ENCODE data around the gene SEMA3C.

SEMA3C gene

DNA sequence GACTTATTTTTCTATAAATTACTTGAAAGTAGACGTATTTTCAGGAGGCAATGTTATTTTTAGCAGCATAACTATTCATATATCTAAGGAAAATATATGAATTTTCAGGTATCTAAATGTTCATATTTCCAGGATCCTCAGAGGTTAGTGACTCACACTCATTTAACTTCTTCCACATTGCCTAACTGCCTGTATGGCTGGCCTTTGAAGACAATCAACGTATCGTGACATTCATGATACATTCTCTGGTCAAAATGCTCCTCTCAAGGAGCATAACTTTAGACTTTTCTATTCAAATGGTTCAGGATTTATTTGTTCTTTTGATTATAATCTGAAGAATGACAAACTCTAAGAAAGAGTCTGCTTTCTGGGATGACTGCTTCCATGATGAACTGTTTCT lies 89.3 kb downstream of the SEMA3C start:
- in situ Hi-C loops (cut with HindIII; ENCODE audit: low sequenced_read_pairs), result no loop called here

DNA sequence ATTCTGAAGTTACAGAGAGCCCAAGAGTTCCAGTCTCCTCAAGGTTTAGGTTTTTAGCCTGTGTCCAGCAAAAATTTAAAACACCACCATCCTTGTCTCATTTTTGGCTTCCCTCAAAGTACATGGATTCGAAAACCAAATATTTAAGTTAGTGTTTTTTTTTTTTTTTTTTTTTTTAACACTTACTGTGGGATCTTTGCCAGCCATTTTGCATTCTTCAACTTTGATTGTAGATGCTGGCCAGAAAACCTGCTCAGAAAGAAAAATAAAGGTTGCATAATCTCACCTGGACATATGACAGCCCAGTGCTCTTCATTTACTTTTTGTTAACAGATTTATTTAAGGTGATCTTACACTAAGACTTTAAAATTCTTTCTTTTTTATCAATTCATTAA lies 91.6 kb downstream of the SEMA3C start:
- in situ Hi-C loops (cut with HindIII; ENCODE audit: low sequenced_read_pairs), result no loop called here

- in situ Hi-C loops (cut with HindIII; ENCODE audit: low sequenced_read_pairs), result no loop called here
Observed at GRCh38 chr7:80826520-80827238, 92.2 kb downstream of the SEMA3C start.

DNA sequence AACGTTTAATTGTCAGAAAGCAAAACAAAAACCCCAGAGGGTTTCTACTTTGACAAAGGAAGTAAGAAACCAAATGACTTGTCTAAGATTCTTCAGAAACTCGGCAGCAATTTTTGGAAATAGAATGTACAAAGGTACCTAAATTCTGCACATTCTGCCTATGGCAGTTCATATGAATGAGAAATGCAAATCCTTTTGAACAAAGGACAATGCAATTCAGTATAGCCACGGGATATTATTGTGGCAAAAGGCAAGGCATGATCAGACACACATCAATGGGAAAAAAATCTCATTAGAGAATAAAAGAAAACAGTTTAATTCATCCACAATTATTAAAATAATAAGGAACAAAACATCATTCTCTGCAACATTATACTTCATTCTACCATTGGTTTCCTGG lies 93.4 kb downstream of the SEMA3C start:
- in situ Hi-C loops (cut with HindIII; ENCODE audit: low sequenced_read_pairs), result no loop called here

GRCh38 chr7:80824253-80824652 lies 94.6 kb downstream of the SEMA3C start:
- in situ Hi-C loops (cut with HindIII; ENCODE audit: low sequenced_read_pairs), result no loop called here

- in situ Hi-C loops (cut with HindIII; ENCODE audit: low sequenced_read_pairs), result no loop called here
Observed at GRCh38 chr7:80823057-80823456, 95.8 kb downstream of the SEMA3C start.

GRCh38 chr7:80821771-80822319 lies 97.0 kb downstream of the SEMA3C start:
- in situ Hi-C loops (cut with HindIII; ENCODE audit: low sequenced_read_pairs), result no loop called here

- in situ Hi-C loops (cut with HindIII; ENCODE audit: low sequenced_read_pairs), result no loop called here
Observed at GRCh38 chr7:80819503-80819902, 99.3 kb downstream of the SEMA3C start.

DNA sequence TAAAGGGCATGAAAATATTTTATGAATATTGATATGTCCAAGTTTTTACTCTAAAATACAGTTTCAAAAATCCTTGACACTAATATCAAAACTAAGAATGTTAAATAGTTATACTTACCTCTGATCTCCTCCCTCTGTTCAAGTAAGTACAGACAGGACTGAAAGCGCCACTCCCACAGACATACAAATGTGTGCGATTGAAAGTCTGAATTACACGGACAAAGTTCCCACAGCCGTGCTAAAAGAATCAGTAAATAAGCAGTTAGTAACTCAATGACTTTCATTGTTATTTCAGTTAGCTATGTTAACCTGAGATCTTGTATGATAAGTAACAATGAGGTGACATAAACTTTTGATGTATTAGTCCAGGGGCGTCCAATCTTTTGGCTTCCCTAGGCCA lies 100.7 kb downstream of the SEMA3C start:
- in situ Hi-C loops (cut with HindIII; ENCODE audit: low sequenced_read_pairs), result no loop called here

- in situ Hi-C loops (cut with HindIII; ENCODE audit: low sequenced_read_pairs), result no loop called here
Observed at GRCh38 chr7:80816806-80817205, 102.0 kb downstream of the SEMA3C start.

DNA sequence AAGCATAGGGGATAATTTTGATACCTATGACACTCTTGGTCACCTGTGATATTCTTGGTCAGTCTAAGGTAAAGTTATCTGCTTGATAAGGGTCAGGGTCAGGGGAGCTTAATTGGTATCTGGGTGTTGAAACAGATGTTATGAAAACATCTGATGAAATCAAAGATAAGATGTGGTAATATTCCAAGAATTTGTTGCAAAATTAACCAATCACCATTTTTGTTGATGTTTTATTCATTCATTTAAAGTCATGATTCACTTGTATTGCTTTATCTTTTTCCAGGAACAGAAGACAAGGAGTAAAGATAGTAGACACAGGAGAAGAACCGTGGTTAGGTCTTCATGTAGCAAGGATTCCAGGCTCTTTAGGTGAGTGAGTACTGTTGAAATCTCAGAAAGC lies 103.1 kb downstream of the SEMA3C start:
- in situ Hi-C loops (cut with HindIII; ENCODE audit: low sequenced_read_pairs), result no loop called here

- in situ Hi-C loops (cut with HindIII; ENCODE audit: low sequenced_read_pairs), result no loop called here
Observed at GRCh38 chr7:80809545-80809944, 109.3 kb downstream of the SEMA3C start.

- in situ Hi-C loops (cut with HindIII; ENCODE audit: low sequenced_read_pairs), result no loop called here
Observed at GRCh38 chr7:80807166-80807900, 111.5 kb downstream of the SEMA3C start.

- in situ Hi-C loops (cut with HindIII; ENCODE audit: low sequenced_read_pairs), result no loop called here
Observed at GRCh38 chr7:80806663-80807062, 112.2 kb downstream of the SEMA3C start.

GRCh38 chr7:80804589-80804988 lies 114.3 kb downstream of the SEMA3C start:
- in situ Hi-C loops (cut with HindIII; ENCODE audit: low sequenced_read_pairs), result no loop called here

GRCh38 chr7:80802527-80802926 lies 116.3 kb downstream of the SEMA3C start:
- in situ Hi-C loops (cut with HindIII; ENCODE audit: low sequenced_read_pairs), result no loop called here

DNA sequence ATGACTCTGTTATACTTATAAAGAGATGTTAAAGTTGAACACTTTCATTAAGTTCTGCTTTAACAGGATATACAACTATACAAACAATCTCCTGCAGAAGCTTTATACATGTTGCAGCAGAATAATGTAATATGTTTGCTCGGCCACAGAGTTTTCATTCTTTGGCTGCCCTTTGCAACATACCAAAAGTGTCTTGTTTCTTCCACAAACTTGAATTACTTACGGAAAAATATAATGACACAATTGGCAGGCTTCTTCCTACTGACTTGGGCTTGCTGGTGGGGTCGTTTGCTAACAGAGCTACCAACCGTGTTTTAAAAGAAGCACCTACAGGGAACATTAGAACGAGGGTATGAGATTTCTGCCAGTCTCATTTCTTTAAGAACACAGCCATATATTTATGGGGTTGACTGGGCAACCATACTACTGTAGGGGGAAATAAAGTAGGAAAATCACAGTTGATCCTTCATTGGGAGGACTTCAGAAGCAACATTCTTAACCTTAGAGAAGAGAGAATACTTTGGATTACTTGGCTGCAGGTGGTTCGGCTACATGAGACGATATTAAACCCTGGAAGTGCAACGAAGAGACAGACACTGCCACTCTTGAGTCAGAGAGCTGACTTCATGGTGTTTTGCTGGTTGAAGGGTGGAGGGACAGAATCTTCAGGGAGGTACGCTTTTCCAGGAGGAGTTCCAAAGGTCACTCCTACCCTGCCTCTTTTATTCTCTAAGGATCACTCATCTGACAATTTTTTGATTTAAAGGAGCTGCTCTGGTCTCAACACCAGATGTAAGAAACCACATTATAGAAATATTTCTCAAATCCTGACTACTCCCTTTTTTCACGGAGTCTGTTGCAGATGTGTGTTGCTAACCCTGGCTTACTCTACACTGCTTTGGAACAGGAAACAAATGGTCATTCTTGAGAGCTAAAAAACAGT lies 123.9 kb downstream of the SEMA3C start:
- in situ Hi-C loops (cut with HindIII; ENCODE audit: low sequenced_read_pairs), result no loop called here

GRCh38 chr7:80791509-80791929 lies 127.3 kb downstream of the SEMA3C start:
- in situ Hi-C loops (cut with HindIII; ENCODE audit: low sequenced_read_pairs), result no loop called here

DNA sequence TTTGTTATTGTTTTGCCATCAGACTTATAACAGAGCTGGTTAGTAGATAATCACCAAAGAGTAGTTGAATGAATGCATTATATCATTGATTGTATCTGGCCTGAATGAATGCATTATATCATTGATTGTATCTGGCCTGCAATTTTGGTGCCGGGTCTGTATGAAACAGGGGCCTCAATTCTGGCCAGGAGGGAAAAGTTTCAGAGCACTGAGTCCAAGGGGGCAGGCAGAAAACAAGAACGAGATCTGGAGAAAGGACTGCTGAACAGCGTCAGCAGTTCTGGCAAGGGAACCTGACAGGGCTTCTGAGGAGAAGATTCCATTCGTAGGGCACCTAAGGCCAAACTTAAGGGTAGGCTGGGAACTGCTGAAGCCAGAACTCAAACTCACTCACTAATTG lies 128.0 kb downstream of the SEMA3C start:
- in situ Hi-C loops (cut with HindIII; ENCODE audit: low sequenced_read_pairs), result no loop called here

DNA sequence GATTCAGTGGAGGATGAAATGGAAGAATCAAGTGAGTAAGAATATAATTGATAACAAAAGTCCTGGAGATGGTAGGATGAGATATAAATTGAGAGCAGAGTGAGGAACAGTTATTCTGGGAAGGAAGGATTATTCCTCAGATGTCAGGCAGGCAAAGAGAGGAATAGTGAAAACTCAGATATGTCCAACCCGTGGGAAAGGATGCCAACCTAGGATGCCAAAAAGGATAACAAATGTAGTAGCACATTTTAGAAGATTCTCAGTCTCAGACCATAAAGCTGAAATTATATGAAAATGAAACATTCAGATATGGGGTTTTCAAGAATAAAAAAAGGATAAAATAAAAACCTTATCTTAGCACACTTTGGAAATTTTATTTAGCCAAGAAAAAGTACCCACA lies 131.1 kb downstream of the SEMA3C start:
- in situ Hi-C loops (cut with HindIII; ENCODE audit: low sequenced_read_pairs), result no loop called here

DNA sequence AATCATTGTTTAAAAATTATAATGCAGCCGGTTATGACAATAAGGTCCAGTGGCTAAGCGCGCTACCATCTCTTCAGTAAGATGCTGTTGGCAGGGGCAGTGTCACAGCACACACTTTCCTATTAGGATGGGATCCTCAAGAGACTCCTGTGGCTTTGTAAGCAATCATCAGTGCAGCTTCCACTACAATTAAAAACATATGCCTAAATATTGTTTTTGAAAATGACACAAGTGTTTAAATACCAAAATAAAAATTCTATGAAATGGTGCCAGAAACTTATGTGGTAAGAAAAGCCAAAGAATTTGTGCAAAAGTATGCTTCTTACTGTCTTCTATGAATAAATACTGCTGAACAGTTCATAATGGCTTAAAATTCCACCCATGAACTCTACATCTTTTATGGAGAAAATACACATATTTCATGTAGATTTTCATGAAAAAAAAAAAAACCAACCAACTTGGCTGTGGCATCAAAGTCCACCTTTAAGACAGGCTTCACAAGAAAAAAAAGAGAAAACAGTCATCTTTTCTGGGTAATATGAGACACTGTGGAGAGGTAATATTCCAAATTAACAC lies 132.8 kb downstream of the SEMA3C start:
- in situ Hi-C loops (cut with HindIII; ENCODE audit: low sequenced_read_pairs), result no loop called here

Measured in endothelial cell of hepatic sinusoid (primary cell).